ENCODE results near the gene SLC12A4. TPM values are rescaled to one million over a fixed set of nuclear protein-coding genes. Genes with fewer than 3 reads are reported as not detected.
A peak's percentile ranks its signal among the peaks of the same experiment; 100 is the strongest.
"Not testable (repeated sequence)": the region's sequence is repeated elsewhere in the genome, so short reads cannot be mapped to it uniquely, and the experiment has no call there.

SLC12A4 gene
- total RNA-seq, 2 experiments from 2014 or later, result 27.4 to 29.5 TPM

DNA sequence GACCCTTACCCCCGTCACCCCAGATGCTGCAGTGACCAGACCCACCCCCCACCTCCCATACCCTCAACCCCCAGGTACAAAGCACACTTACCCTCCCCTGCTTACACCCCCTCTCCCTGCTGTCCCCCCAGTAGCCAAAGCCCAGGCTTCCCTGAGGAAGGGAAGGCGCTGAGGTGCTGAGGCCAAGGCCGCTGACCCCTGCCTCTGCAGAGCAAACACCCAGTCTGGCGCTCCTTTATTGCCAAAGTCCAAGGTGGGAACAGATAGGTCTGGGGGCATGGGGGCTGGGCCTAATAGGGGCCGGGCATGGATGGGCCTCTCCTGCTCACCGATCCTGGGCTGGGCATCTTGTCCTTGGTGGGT lies 25.2 kb downstream of the SLC12A4 start:
- H3K4me1 Mint-ChIP-seq, result peaks cover 26% of the 10 kb centered on the region
- peaks cover 18% of the 10 kb centered on the region for H3K36me3 Mint-ChIP-seq
- H3K27me3 Mint-ChIP-seq, result no peaks in the 10 kb centered on the region
- no peak overlapping the region for H3K4me3 Mint-ChIP-seq
- no peaks in the 10 kb centered on the region for H3K9me3 Mint-ChIP-seq
- no peak for DNase-seq
- H3K27ac Mint-ChIP-seq, result no peak overlapping the region

DNA sequence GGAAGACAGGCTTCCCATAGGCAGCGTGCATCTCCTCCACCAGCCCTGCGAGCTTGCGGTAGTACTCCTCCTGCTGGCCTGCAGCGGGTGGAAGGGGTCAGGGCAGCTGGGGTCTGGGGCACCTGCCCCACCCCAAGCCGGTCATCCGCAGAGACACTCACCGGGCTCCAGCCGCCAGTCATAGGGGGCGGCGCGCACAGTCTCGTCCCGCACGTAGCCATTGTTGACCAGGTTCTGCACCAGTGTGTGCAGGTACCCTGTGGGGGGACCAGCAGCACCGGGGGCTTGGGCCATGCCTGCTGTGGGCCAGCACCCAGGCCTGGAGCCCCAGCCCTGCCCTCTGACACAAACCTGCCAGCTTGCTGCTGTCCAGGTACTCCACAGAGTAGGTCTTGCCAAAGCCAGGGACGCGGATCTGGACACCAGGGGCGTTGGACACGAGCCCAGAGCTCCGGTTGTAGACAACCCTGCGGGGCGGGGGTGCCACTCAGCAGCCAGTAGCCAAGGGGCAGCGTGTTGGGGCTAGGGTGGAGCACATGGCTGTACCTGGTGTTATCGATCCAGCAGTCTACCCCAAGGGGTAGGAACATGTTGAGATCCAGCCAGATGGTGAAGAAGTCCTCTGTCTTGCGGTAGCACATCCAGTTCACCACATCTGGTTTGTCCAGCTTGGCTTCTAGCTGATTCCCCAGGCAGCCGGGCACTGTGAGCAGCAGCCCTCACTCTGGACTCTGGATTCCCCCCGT lies 25.8 kb downstream of the SLC12A4 start:
- H3K27me3 Mint-ChIP-seq, result no peaks in the 10 kb centered on the region
- no peak for DNase-seq
- no peaks in the 10 kb centered on the region for H3K9me3 Mint-ChIP-seq
- H3K4me3 Mint-ChIP-seq, result no peak overlapping the region
- peaks cover 18% of the 10 kb centered on the region for H3K36me3 Mint-ChIP-seq
- no peak overlapping the region for H3K27ac Mint-ChIP-seq
- H3K4me1 Mint-ChIP-seq, result peaks cover 26% of the 10 kb centered on the region

DNA sequence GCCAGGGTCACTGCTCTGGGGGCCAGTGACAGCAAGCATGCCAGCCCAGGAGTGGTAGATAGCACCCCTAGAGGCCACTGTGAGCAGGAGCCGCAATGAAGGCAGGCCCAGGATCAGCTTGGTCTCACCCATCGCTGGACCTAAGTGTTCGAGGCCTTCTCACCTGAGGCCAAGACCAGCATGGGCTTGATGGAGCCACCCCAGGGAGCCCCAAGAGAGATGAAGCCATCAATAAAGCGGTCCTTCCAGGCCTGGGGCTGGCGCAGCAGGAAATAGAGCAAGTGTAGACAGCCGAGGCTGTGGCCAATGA lies 26.3 kb downstream of the SLC12A4 start:
- H3K27ac Mint-ChIP-seq, result no peak overlapping the region
- peaks cover 22% of the 10 kb centered on the region for H3K36me3 Mint-ChIP-seq
- H3K9me3 Mint-ChIP-seq, result no peaks in the 10 kb centered on the region
- no peak overlapping the region for H3K4me3 Mint-ChIP-seq
- DNase-seq, result peak; percentile 31
- no peaks in the 10 kb centered on the region for H3K27me3 Mint-ChIP-seq
- peaks cover 29% of the 10 kb centered on the region for H3K4me1 Mint-ChIP-seq

DNA sequence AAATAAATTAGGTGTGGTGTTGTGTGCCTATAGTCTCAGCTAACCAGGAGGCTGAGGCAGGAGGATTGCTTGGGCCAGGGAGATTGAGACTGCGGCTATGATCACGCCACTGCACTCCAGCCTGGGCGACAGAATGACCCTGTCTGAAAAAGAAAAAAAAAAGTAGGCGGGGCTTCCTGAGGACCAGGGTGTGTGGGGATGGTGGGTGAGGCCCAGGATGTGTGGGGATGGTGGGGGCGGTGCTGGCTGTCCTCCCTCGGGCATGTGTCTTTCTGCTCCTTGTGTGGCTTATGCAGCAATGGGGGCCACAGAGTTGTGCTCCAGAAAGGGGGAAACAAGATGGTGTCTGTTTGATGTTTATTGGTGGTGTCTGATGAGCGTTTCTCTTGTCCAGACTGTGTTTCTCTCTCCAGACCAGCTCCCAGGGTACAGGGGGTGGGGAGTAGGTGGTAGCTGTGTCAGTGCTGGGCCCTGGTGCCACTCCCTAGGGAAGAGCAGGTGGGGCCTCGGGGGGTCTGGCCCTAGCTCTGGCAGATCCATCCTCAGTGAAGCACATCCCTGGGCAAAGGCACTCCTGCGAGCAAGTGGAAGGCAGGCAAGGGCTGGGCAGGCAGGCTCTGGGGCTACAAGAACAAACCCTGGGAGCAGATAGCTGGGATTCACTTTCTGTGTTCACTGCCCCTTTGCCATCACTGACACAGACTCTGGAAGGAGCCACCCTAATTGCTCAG lies 26.8 kb downstream of the SLC12A4 start:
- Mint-ChIP-seq H3K4me3 (no peak overlapping the region), H3K4me1 (peaks cover 33% of the 10 kb centered on the region), H3K27ac (peak overlapping the region; percentile 70), H3K9me3 (no peaks in the 10 kb centered on the region), H3K36me3 (peaks cover 26% of the 10 kb centered on the region), H3K27me3 (no peaks in the 10 kb centered on the region)
- no peak for DNase-seq

DNA sequence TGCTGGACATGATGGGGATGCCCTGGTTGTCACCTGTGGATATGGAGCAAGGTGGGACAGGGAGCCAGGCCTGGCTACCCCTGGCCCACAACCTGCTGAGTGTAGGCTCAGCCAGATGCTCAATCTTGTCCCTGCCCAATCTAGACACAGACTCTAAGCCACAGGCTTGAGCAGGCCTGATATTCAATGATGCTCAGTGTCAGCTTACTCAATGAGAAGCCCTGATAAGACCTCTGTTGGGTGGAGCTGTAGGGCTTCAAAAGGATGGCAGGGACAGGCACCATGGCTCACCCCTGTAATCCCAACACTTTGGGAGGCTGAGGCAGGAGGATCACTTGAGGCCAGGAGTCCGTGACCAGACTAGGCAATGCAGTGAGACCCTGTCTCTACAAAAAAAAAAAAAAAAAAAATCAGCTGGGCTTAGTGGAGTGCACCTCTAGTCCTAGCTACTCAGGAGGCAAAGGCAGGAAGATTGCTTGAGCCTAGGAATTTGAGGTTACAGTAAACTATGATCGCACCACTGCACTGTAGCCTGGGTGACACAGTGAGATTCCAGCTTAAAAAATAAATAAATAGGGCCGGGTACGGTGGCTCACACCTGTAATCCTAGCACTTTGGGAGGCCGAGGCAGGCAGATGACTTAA lies 27.9 kb downstream of the SLC12A4 start:
- peak overlapping the region; percentile 85 for H3K27ac Mint-ChIP-seq
- no peaks in the 10 kb centered on the region for H3K9me3 Mint-ChIP-seq
- H3K4me1 Mint-ChIP-seq, result peaks cover 33% of the 10 kb centered on the region
- H3K4me3 Mint-ChIP-seq, result no peak overlapping the region
- DNase-seq, result no peak
- H3K27me3 Mint-ChIP-seq, result peaks cover 3% of the 10 kb centered on the region
- H3K36me3 Mint-ChIP-seq, result peaks cover 35% of the 10 kb centered on the region

- no peaks in the 10 kb centered on the region for H3K9me3 Mint-ChIP-seq
- peaks cover 3% of the 10 kb centered on the region for H3K27me3 Mint-ChIP-seq
- H3K4me1 Mint-ChIP-seq, result peaks cover 40% of the 10 kb centered on the region
- H3K4me3 Mint-ChIP-seq, result peak overlapping the region; percentile 55
- peaks cover 43% of the 10 kb centered on the region for H3K36me3 Mint-ChIP-seq
- DNase-seq, result peak; percentile 69
- H3K27ac Mint-ChIP-seq, result peak overlapping the region; percentile 85
Observed at GRCh38 chr16:67939507-67940445, 28.7 kb downstream of the SLC12A4 start.

- not testable (repeated sequence) for H3K27me3 Mint-ChIP-seq, H3K9me3 Mint-ChIP-seq, DNase-seq
- Mint-ChIP-seq H3K4me3 (peak overlapping the region; percentile 100), H3K27ac (peak overlapping the region; percentile 100), H3K4me1 (peaks cover 47% of the 10 kb centered on the region), H3K36me3 (peaks cover 58% of the 10 kb centered on the region)
Observed at GRCh38 chr16:67937713-67938112, 30.7 kb downstream of the SLC12A4 start.

DNA sequence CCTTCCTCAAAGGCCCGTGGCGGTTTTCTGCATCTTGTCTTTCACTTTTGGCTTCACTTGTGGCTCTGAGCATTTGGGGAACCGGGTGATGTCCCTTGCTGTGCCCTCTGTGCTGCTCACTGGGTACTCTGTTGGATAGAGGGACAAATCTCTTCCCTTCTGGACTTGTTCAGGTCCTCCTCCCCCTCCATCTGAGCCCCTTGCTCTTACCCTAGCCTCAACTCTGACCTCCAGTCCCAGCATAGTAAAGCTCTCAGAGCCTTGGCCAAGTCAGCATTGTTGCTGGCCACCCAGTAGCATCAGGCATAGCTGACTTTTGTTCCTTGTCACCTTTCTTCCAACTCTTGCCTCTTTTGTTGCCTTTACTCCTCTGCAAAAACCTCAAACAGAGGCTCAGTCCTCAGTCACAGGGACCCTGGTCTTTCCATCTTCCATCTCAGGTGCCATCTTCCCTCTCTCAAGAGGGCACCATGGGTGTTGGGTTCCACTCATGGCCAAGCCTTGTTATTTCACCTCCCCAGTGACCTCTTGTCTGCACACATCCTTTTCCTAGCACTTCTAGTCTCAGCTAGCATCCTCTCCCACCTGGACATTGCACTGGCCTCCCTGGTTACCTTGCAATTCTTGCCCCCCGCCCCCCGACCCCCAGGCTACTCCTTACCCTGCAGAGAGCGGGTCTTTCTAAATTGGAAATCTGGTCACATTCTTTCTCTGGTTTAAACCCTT lies 31.4 kb downstream of the SLC12A4 start:
- peaks cover 3% of the 10 kb centered on the region for H3K27me3 Mint-ChIP-seq
- peaks cover 45% of the 10 kb centered on the region for H3K4me1 Mint-ChIP-seq
- H3K36me3 Mint-ChIP-seq, result peaks cover 62% of the 10 kb centered on the region
- DNase-seq, result peak; percentile 81
- peak overlapping the region; percentile 100 for H3K27ac Mint-ChIP-seq
- no peaks in the 10 kb centered on the region for H3K9me3 Mint-ChIP-seq
- H3K4me3 Mint-ChIP-seq, result peak overlapping the region; percentile 100

- Mint-ChIP-seq H3K36me3 (peaks cover 57% of the 10 kb centered on the region), H3K4me1 (peaks cover 39% of the 10 kb centered on the region), H3K4me3 (peak within 1 kb of the TSS; percentile 100), H3K9me3 (no peaks in the 10 kb centered on the region), H3K27me3 (peaks cover 3% of the 10 kb centered on the region), H3K27ac (peak within 1 kb of the TSS; percentile 100)
- DNase-seq, result no peak
Observed at GRCh38 chr16:67936124-67936879, 32.1 kb downstream of the SLC12A4 start, which contains the start of gene PSMB10. PSMB10 (minus strand) TSS chr16:67936850; CDS start chr16:67936749, 101 bp downstream.

- Mint-ChIP-seq H3K4me1 (peaks cover 39% of the 10 kb centered on the region), H3K36me3 (peaks cover 57% of the 10 kb centered on the region), H3K27ac (peak overlapping the region; percentile 100), H3K9me3 (no peaks in the 10 kb centered on the region), H3K27me3 (peaks cover 3% of the 10 kb centered on the region), H3K4me3 (peak overlapping the region; percentile 100)
- peak; percentile 97 for DNase-seq
Observed at GRCh38 chr16:67935402-67936123, 32.9 kb downstream of the SLC12A4 start.

DNA sequence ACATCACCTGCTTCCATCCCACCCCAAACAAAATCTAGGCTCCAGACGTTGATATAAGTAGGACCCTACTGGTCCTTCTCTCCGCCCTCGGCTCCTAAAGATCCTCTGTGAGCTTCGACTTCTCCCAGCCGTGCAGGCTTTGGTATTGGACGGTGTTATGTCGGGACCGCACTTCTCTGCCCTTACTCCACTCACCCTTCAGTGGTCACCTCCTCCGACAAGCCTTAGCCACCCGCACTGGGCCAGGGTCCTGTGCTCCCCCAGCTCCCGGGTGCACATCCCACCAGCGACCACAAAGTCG lies 33.4 kb downstream of the SLC12A4 start:
- peak overlapping the region; percentile 100 for H3K27ac Mint-ChIP-seq
- no peaks in the 10 kb centered on the region for H3K9me3 Mint-ChIP-seq
- peaks cover 34% of the 10 kb centered on the region for H3K4me1 Mint-ChIP-seq
- peaks cover 54% of the 10 kb centered on the region for H3K36me3 Mint-ChIP-seq
- no peak for DNase-seq
- peak overlapping the region; percentile 100 for H3K4me3 Mint-ChIP-seq
- peaks cover 3% of the 10 kb centered on the region for H3K27me3 Mint-ChIP-seq

GRCh38 chr16:67934306-67935100 lies 33.9 kb downstream of the SLC12A4 start:
- Mint-ChIP-seq H3K9me3 (no peaks in the 10 kb centered on the region), H3K36me3 (peaks cover 49% of the 10 kb centered on the region), H3K4me1 (peaks cover 29% of the 10 kb centered on the region), H3K4me3 (peak overlapping the region; percentile 100), H3K27me3 (peaks cover 3% of the 10 kb centered on the region), H3K27ac (peak overlapping the region; percentile 100)
- no peak for DNase-seq
